K562 (cell line): Measurements from ENCODE around the gene NAXE. TPM values are rescaled to one million over a fixed set of nuclear protein-coding genes. Genes with fewer than 3 reads are reported as not detected.

ENCODE experiments used
- ATAC-seq: fragments of 200-7000 bp; cut with Tn5 transposase; 3 replicates; pipeline ENCODE4 v1.9.1; 2020; ENCODE audit warnings: moderate library complexity
- BruUV-seq: library from RNA; stranded (reverse); fragments of 400-500 nt; replicated peaks from 2 replicates; lab custom pipeline; 2021; lab: Mats Ljungman, UMichigan
- CTCF ChIA-PET: fragments of 300-600 bp; formaldehyde crosslinking; extraction: SDS; loops from one replicate; lab custom pipeline; 2021; ENCODE audit warnings: low intra/inter-chr PET ratio; lab: Yijun Ruan, JAX
- POLR2A ChIA-PET: fragments of 300-600, 350-650 bp; sonication (Branson Sonifier 250); formaldehyde crosslinking; extraction: SDS; loops from one replicate; lab custom pipeline; 2021; ENCODE audit warnings: antibody characterized with exemption, inconsistent platforms; lab: Yijun Ruan, JAX
- DNase-seq, 4 experiments: peaks; one replicate each; pipeline versions ENCODE4 v3.0.0 to v3.0.0-alpha.2; 2011 to 2018; ENCODE audit warnings: low spot score in 3 of 4, mixed read lengths in 3 of 4; ENCODE audit errors: extremely low read depth in 1 of 4
- FAIRE-seq: peaks from 2 replicates; lab custom pipeline; 2011; peaks lifted over from hg19 to GRCh38; lab: Jason Lieb, UNC
- H2AFZ ChIP-seq: 2 replicates; pipeline ENCODE4 v1.6.0; 2011; ENCODE audit warnings: low read depth, low read length, control low read depth, inconsistent platforms
- H3K27ac ChIP-seq: fragments of 200-600 bp; 3 replicates; pipeline ENCODE4 v1.8.0; 2011; ENCODE audit warnings: low read depth, mild to moderate bottlenecking, control low read depth, inconsistent platforms, low read length, moderate library complexity, mixed read lengths; ENCODE audit errors: extremely low read depth
- H3K27me3 ChIP-seq, 2 experiments: fragments of 300-600 bp in 1 of 2; 2 replicates in 1 of 2; 3 replicates in 1 of 2; pipeline versions ENCODE4 v1.6.0 to v1.8.0; 2011; ENCODE audit warnings: inconsistent platforms in 2 of 2, low read length in 2 of 2, mild to moderate bottlenecking in 1 of 2, mixed read lengths in 1 of 2, moderate library complexity in 1 of 2; ENCODE audit not compliant: control insufficient read depth in 2 of 2, insufficient read depth in 2 of 2
- H3K36me3 ChIP-seq: fragments of 300-600 bp; 3 replicates; pipeline ENCODE4 v1.8.0; 2011; ENCODE audit warnings: mild to moderate bottlenecking, low read length, inconsistent platforms; ENCODE audit not compliant: control insufficient read depth, insufficient read depth
- H3K4me1 ChIP-seq, 2 experiments: fragments of 200-600 bp in 1 of 2; replicated peaks in 1 of 2; 2 replicates in 1 of 2; 3 replicates in 1 of 2; pipeline versions ENCODE4 v1.5.1 to v1.8.0; 2011; ENCODE audit warnings: inconsistent platforms in 2 of 2, low read length in 2 of 2, mild to moderate bottlenecking in 1 of 2, mixed read lengths in 1 of 2, moderate library complexity in 1 of 2; ENCODE audit not compliant: control insufficient read depth in 2 of 2, insufficient read depth in 2 of 2
- H3K4me2 ChIP-seq: 2 replicates; pipeline ENCODE4 v1.6.1; 2011; ENCODE audit warnings: low read length, control low read depth, inconsistent platforms, mixed read lengths; ENCODE audit not compliant: insufficient read depth
- H3K4me3 ChIP-seq: fragments of 200-600 bp; sonication (generic), shearing (Covaris generic); 2 replicates; pipeline ENCODE4 v1.5.1; 2016; ENCODE audit warnings: control low read depth, inconsistent platforms
- H3K79me2 ChIP-seq: fragments of 200-600 bp; 3 replicates; pipeline ENCODE4 v1.8.0; 2011; ENCODE audit warnings: low read length, inconsistent platforms; ENCODE audit not compliant: control insufficient read depth, insufficient read depth
- H3K9ac ChIP-seq, 2 experiments: 2 replicates each; pipeline versions ENCODE4 v1.6.0 to v1.6.1; 2011; ENCODE audit warnings: low read depth in 2 of 2, low read length in 2 of 2, control low read depth in 1 of 2, inconsistent platforms in 1 of 2, mild to moderate bottlenecking in 1 of 2, mixed read lengths in 1 of 2; ENCODE audit not compliant: insufficient read depth in 1 of 2
- H3K9me1 ChIP-seq: one replicate; pipeline ENCODE4 v1.6.0; 2011; ENCODE audit warnings: inconsistent platforms, mild to moderate bottlenecking, low read length, moderate library complexity; ENCODE audit not compliant: control insufficient read depth, insufficient read depth
- H3K9me3 ChIP-seq: replicated peaks from 2 replicates; pipeline ENCODE4 v1.5.1; 2011; ENCODE audit warnings: low read depth, low read length, inconsistent platforms; ENCODE audit not compliant: control insufficient read depth, insufficient read depth
- H4K20me1 ChIP-seq: replicated peaks from 2 replicates; pipeline ENCODE4 v1.6.1; 2011; ENCODE audit warnings: low read length, inconsistent platforms, mixed read lengths; ENCODE audit not compliant: control insufficient read depth, insufficient read depth
- BACH1 ChIP-seq: fragments of 200-800 bp; sonication (Bioruptor generic); IDR thresholded peaks from 2 replicates; pipeline ENCODE4 v1.6.1; 2016; ENCODE audit warnings: missing genetic modification characterization, missing compliant biosample characterization
- BRCA1 ChIP-seq, 2 experiments: fragments of 450-650 bp in 1 of 2; sonication (generic) in 1 of 2; formaldehyde crosslinking in 1 of 2; IDR thresholded peaks; 2 replicates each; pipeline versions ENCODE4 v1.5.0 to v1.6.1; 2017 to 2020; ENCODE audit warnings: mild to moderate bottlenecking in 1 of 2, missing genetic modification reagents in 1 of 2
- CHD4 ChIP-seq: fragments of 200-600 bp; sonication (generic); IDR thresholded peaks from 3 replicates; pipeline ENCODE4 v1.6.1; 2012; ENCODE audit warnings: low read depth, mild to moderate bottlenecking, mixed read lengths, low read length, inconsistent platforms; ENCODE audit not compliant: insufficient read depth, insufficient replicate concordance, poor library complexity, severe bottlenecking
- EHMT2 ChIP-seq: fragments of 450-650 bp; IDR thresholded peaks from 2 replicates; pipeline ENCODE4 v1.6.1; 2018; ENCODE audit warnings: antibody characterized with exemption
- HDAC1 ChIP-seq, 2 experiments: fragments of 450-650 bp; IDR thresholded peaks; 2 replicates each; pipeline ENCODE4 v1.6.1; 2016 to 2017; ENCODE audit warnings: inconsistent platforms in 1 of 2, mild to moderate bottlenecking in 1 of 2, moderate library complexity in 1 of 2
- IRF1 ChIP-seq: sonication (generic); formaldehyde crosslinking; IDR thresholded peaks from 2 replicates; pipeline ENCODE4 v1.8.0; 2022; ENCODE audit warnings: missing genetic modification reagents, mild to moderate bottlenecking, borderline replicate concordance
- KAT8 ChIP-seq: fragments of 450-650 bp; IDR thresholded peaks from 2 replicates; pipeline ENCODE4 v1.6.1; 2016; ENCODE audit warnings: low read depth, mild to moderate bottlenecking
- PHTF2 ChIP-seq: fragments of 250-450 bp; sonication (Bioruptor Pico); IDR thresholded peaks from 2 replicates; pipeline ENCODE4 v1.5.0; 2021; ENCODE audit warnings: mild to moderate bottlenecking
- TFAP4 ChIP-seq: sonication (generic); formaldehyde crosslinking; IDR thresholded peaks from 2 replicates; pipeline ENCODE4 v1.8.0; 2022; ENCODE audit warnings: missing genetic modification reagents, mild to moderate bottlenecking, moderate library complexity, borderline replicate concordance
- YBX1 ChIP-seq: fragments of 450-650 bp; IDR thresholded peaks from 2 replicates; pipeline ENCODE4 v1.7.1; 2016; ENCODE audit warnings: mild to moderate bottlenecking
- ZNF165 ChIP-seq: fragments of 250-450 bp; sonication (Bioruptor Pico); IDR thresholded peaks from 2 replicates; pipeline ENCODE4 v1.4.0; 2020; ENCODE audit warnings: borderline replicate concordance
- ZSCAN32 ChIP-seq: fragments of 450-650 bp; formaldehyde crosslinking; IDR thresholded peaks from 2 replicates; pipeline ENCODE4 v1.4.0; 2020; ENCODE audit warnings: mild to moderate bottlenecking, moderate library complexity
- WGBS: fragments of 100-300 bp; shearing (Covaris generic); methylation state at CpG from one replicate; pipeline ENCODE4 v1.1.6; 2016; ENCODE audit warnings: low coverage, mixed read lengths; ENCODE audit not compliant: insufficient coverage; ENCODE audit errors: missing lambda C conversion rate; 5-methylcytosine and 5-hydroxymethylcytosine counted together
- in situ Hi-C: fragments of 300-500 bp; cut with MboI; formaldehyde crosslinking; loops from 4 replicates; pipeline ENCODE4 v1.15.0; 2018; ENCODE audit warnings: inconsistent platforms, mixed read lengths
- intact Hi-C: fragments of 100-400 bp; cut with micrococcal nuclease; formaldehyde crosslinking; loops from 2 replicates; pipeline ENCODE4 v1.14.2; 2022
- polyA plus RNA-seq, 8 experiments: library from polyadenylated mRNA; depleted of rRNA in 4 of 8; stranded (reverse) in 5 of 8; unstranded in 3 of 8; fragments of >200 nt; fragmentation: Nextera tagmentation in 2 of 8; fragmentation: Illumina TruSeq in 1 of 8; extraction: Ambion mirVana in 2 of 8; extraction: Trizol in 1 of 8; gene quantifications; 2 replicates each; pipeline versions ENCODE4 v1.2.1 to v1.2.3, GENCODE V29; 2011 to 2014; ENCODE audit warnings: inconsistent platforms in 1 of 8, missing spikeins in 1 of 8
- total RNA-seq, 7 experiments: library from RNA; depleted of rRNA in 6 of 7; stranded (reverse); fragments of >200 nt in 6 of 7; fragmentation: Illumina TruSeq in 2 of 7; extraction: Trizol in 2 of 7; gene quantifications; 2 replicates each; pipeline versions ENCODE4 v1.2.1 to v1.2.3, GENCODE V29; 2011 to 2021; ENCODE audit warnings: low replicate concordance in 1 of 7
- TF ChIP-seq, protein P1 (sequence below), 2 experiments: fragments of 450-650 bp; IDR thresholded peaks; 2 replicates each; pipeline ENCODE4 v1.6.1; 2016; ENCODE audit warnings: mild to moderate bottlenecking in 2 of 2, borderline replicate concordance in 1 of 2, low read depth in 1 of 2, moderate library complexity in 1 of 2

The NAXE gene
- total and polyA plus RNA-seq, 9 of the 15 experiments (the other 6 are each of a cell fraction or from before 2014, with no cell fraction given) = 27.3 to 137 (median 90.0) TPM

GRCh38 chr1:156552518-156552917 lies 39.1 kb upstream of the NAXE start:
- no TSS peak for BruUV-seq
- ATAC-seq (no peak), FAIRE-seq (no peak), DNase-seq (no peak)
- Histone ChIP-seq H3K4me1 (no peaks in the 10 kb centered on the region), H3K9ac (no peak overlapping the region), H3K4me2 (no peak overlapping the region), H3K9me1 (no peaks in the 10 kb centered on the region), H3K79me2 (no peaks in the 10 kb centered on the region), H3K27me3 (no peaks in the 10 kb centered on the region), H3K4me3 (no peak overlapping the region), H2AFZ (no peak overlapping the region), H3K9me3 (no peaks in the 10 kb centered on the region), H3K36me3 (peaks cover 45% of the 10 kb centered on the region; the same call in 2 of the 3 replicates), H4K20me1 (no peaks in the 10 kb centered on the region), H3K27ac (no peak overlapping the region)
- intact Hi-C loops = no loop called here
- ChIA-PET CTCF (no interaction called here), POLR2A (interaction anchor here (1.0 to 1.7 kb wide), 3 partner anchors 10 to 42 kb away, joined by 3 to 7 read pairs (median 5); no protein-coding TSS in a partner anchor)
- in situ Hi-C loops = no loop called here
- 59% methylated on average over 5 of the region's 5 CpGs for WGBS
- TF ChIP-seq, protein P1, sequence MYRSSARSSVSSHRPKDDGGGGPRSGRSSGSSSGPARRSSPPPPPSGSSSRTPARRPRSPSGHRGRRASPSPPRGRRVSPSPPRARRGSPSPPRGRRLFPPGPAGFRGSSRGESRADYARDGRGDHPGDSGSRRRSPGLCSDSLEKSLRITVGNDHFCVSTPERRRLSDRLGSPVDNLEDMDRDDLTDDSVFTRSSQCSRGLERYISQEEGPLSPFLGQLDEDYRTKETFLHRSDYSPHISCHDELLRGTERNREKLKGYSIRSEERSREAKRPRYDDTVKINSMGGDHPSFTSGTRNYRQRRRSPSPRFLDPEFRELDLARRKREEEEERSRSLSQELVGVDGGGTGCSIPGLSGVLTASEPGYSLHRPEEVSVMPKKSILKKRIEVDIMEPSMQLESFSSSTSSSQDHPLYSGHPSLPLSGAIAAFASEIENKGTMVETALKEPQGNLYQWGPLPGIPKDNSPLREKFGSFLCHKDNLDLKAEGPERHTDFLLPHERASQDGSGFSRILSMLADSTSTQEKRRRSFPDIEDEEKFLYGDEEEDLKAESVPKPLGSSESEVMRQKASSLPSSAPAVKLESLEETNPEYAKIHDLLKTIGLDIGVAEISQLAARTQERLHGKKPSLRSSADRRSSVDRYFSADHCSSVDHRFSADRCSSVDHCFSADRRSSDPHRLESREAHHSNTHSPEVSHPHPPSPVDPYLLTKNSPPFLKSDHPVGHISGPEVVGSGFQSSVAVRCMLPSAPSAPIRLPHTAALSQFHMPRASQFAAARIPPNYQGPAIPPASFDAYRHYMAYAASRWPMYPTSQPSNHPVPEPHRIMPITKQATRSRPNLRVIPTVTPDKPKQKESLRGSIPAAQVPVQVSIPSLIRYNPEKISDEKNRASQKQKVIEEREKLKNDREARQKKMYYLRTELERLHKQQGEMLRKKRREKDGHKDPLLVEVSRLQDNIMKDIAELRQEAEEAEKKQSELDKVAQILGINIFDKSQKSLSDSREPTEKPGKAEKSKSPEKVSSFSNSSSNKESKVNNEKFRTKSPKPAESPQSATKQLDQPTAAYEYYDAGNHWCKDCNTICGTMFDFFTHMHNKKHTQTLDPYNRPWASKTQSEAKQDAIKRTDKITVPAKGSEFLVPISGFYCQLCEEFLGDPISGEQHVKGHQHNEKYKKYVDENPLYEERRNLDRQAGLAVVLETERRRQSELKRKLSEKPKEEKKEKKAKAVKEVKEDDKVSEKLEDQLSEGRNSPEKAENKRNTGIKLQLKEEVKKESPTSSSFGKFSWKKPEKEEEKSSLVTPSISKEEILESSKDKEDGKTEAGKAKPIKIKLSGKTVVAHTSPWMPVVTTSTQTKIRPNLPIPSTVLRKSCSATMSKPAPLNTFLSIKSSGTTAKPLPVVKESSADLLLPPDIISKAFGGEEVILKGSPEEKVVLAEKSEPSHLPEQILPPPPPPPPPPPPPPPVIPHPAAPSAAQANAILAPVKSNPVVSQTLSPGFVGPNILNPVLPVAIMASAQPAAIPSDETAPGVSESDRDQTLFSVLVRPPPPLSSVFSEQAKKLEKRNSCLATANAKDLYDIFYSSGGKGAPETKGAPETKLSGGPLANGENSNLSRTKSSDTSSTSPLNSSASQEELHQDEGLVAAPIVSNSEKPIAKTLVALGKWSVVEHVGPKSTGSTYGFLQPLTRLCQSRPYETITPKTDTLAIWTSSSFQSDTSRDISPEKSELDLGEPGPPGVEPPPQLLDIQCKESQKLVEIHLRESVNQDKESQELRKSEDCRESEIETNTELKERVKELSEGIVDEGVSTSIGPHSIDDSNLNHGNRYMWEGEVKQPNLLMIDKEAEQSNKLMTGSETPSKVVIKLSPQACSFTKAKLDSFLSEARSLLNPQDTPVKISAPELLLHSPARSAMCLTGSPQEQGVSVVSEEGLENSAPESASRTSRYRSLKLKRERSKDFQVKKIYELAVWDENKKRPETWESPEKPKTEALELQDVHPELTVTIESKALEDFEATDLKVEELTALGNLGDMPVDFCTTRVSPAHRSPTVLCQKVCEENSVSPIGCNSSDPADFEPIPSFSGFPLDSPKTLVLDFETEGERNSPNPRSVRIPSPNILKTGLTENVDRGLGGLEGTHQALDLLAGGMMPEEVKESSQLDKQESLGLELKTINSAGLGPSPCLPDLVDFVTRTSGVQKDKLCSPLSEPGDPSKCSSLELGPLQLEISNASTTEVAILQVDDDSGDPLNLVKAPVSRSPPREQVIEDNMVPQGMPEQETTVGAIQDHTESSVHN (IDR thresholded peaks at IDR 0.05; ENCODE audit: borderline replicate concordance in 1 of 2, low read depth in 1 of 2) = no peak
- TF ChIP-seq HDAC1 (IDR thresholded peaks at IDR 0.05) (no peak), PHTF2 (no peak), BRCA1 (IDR thresholded peaks at IDR 0.05) (no peak), BRCA1 (CRISPR knock-in tag; IDR thresholded peaks at IDR 0.05) (no peak), EHMT2 (no peak), TFAP4 (CRISPR knock-in tag) (no peak), KAT8 (no peak), CHD4 (no peak), ZNF165 (CRISPR knock-in tag) (no peak), YBX1 (no peak), IRF1 (CRISPR knock-in tag) (no peak), BACH1 (no peak), ZSCAN32 (CRISPR knock-in tag) (no peak)
